HUES6 (cell line): Measurements from ENCODE around the gene JAML.
A peak's percentile ranks its signal among the peaks of the same experiment; 100 is the strongest.

Experiments
- H3K27ac ChIP-seq: 2 replicates; pipeline ENCODE4 v1.7.0; 2013; ENCODE audit warnings: low read depth, mild to moderate bottlenecking, low read length, inconsistent platforms
- H3K27me3 ChIP-seq: 2 replicates; pipeline ENCODE4 v1.6.1; 2013; ENCODE audit warnings: low read length; ENCODE audit not compliant: control insufficient read depth, insufficient read depth
- H3K36me3 ChIP-seq: 2 replicates; pipeline ENCODE4 v1.6.1; 2013; ENCODE audit warnings: low read length; ENCODE audit not compliant: control insufficient read depth, insufficient read depth
- H3K4me1 ChIP-seq: 2 replicates; pipeline ENCODE4 v1.6.1; 2013; ENCODE audit warnings: low read length; ENCODE audit not compliant: control insufficient read depth, insufficient read depth
- H3K4me3 ChIP-seq: 2 replicates; pipeline ENCODE4 v1.5.1; 2013; ENCODE audit warnings: low read depth, low read length
- H3K9ac ChIP-seq: one replicate; pipeline ENCODE4 v1.6.1; 2013; ENCODE audit warnings: mild to moderate bottlenecking, low read length
- H3K9me3 ChIP-seq: 2 replicates; pipeline ENCODE4 v1.6.1; 2013; ENCODE audit warnings: low read depth, low read length; ENCODE audit not compliant: control insufficient read depth, insufficient read depth

JAML gene

DNA sequence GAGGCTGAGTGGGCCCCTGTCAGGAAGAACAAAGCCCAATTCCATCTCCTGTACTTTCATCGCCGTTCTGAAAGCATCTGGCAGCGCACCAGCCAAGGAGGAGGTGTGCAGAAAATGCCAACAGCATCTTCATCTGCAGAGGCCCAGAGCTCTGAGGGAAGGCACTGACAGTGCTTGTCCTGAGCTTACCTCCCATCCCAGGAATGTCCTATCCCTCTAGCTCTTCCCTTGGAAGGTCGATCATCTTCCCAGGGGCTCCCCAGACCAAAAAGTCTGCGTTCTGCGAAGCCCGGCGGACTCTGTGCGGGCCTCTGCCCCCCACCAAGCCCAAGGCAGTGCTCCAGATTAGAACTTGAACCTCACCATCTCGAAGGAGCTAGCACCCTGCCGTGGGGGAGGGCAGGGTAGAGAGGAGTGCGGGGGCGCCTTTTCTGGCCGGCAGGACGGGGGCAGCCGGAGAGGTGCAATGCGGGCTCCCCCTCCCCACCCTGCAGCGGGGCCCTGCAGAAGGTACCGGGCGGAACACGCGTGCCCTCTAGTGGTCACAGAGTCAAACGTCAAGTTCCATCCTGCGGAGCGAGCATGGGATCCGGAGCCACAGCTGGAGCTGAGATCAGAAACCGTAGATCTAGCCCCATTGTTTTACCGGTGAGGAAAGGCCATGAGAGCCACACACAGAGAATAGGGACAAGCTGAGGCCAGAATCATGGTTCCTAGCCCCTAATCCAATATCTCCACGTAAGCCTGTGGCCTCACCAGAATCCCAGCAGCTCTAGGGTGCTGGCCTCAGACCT is 53.3 kb downstream of the JAML start:
- Histone ChIP-seq H3K4me3 (peak overlapping the region; percentile 67), H3K36me3 (no peaks in the 10 kb centered on the region), H3K27me3 (peaks cover 88% of the 10 kb centered on the region)

GRCh38 chr11:118170882-118171268 is 53.9 kb downstream of the JAML start:
- Histone ChIP-seq H3K36me3 (no peaks in the 10 kb centered on the region), H3K9ac (no peak overlapping the region), H3K4me3 (peak overlapping the region; percentile 67), H3K4me1 (peaks cover 39% of the 10 kb centered on the region), H3K27ac (no peak overlapping the region), H3K27me3 (peaks cover 85% of the 10 kb centered on the region), H3K9me3 (no peaks in the 10 kb centered on the region)

More for the DNA sequence above, 53.3 kb downstream of the JAML start:
- peaks cover 37% of the 10 kb centered on the region for H3K4me1 ChIP-seq
- H3K9me3 ChIP-seq: no peaks in the 10 kb centered on the region
- no peak overlapping the region for H3K9ac ChIP-seq
- no peak overlapping the region for H3K27ac ChIP-seq

- no peak overlapping the region for H3K27ac ChIP-seq
- H3K9me3 ChIP-seq: no peaks in the 10 kb centered on the region
- no peak overlapping the region for H3K4me3 ChIP-seq
- peaks cover 78% of the 10 kb centered on the region for H3K27me3 ChIP-seq
- H3K4me1 ChIP-seq: peaks cover 35% of the 10 kb centered on the region
- no peaks in the 10 kb centered on the region for H3K36me3 ChIP-seq
- no peak overlapping the region for H3K9ac ChIP-seq
Measured at GRCh38 chr11:118170231-118170630, 54.6 kb downstream of the JAML start.

- Histone ChIP-seq H3K9me3 (no peaks in the 10 kb centered on the region), H3K9ac (no peak overlapping the region), H3K27ac (no peak overlapping the region), H3K4me3 (no peak overlapping the region), H3K4me1 (peaks cover 27% of the 10 kb centered on the region), H3K27me3 (peaks cover 75% of the 10 kb centered on the region), H3K36me3 (no peaks in the 10 kb centered on the region)
Measured at GRCh38 chr11:118169300-118170140, 55.3 kb downstream of the JAML start.

GRCh38 chr11:118168751-118169150 is 56.1 kb downstream of the JAML start:
- H3K27ac ChIP-seq: no peak overlapping the region
- no peak overlapping the region for H3K4me3 ChIP-seq
- H3K9me3 ChIP-seq: no peaks in the 10 kb centered on the region
- H3K27me3 ChIP-seq: peaks cover 77% of the 10 kb centered on the region
- no peak overlapping the region for H3K9ac ChIP-seq
- H3K4me1 ChIP-seq: peaks cover 25% of the 10 kb centered on the region
- H3K36me3 ChIP-seq: no peaks in the 10 kb centered on the region

DNA sequence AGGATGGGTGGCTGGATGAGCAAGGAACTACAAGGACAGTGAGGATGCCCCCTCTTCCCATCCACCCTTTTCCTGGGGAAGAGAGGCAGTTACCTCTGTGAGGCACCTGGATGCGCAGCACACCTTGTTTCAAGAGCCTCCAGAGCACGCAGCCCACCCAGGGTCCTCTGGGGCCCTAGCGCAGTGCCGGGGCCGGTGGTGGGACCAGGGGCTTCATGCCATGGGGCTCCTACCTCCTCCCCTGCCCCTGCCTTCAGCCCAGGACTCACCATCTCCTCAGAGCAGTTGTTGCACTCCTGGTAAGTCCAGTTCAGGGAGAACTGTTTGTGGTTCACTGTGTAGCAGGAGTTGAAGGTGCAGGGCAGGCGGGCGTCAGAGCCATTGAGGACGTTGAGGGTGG is 56.5 kb downstream of the JAML start:
- Histone ChIP-seq H3K9me3 (no peaks in the 10 kb centered on the region), H3K4me3 (no peak overlapping the region), H3K27ac (no peak overlapping the region), H3K9ac (no peak overlapping the region), H3K36me3 (no peaks in the 10 kb centered on the region), H3K4me1 (peaks cover 25% of the 10 kb centered on the region), H3K27me3 (peaks cover 77% of the 10 kb centered on the region)

DNA sequence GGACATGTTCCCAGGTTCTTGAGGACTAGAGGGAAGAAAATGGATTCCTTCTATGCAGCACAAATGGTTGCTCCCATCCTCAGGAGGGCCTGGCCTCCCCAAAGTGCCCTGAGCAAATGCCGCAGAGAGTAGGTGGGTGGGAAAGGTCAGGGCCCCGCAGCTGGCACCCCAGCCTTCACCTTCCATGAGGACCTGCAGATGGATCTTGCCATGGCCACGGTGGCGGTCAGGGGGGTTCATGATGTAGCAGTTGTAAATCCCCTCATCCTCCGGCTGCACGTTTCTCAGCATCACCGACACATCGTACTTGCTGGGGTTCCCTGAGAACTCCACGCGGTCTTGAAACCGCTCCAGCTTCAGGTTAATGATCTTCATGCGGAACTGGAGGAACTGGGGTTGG is 56.9 kb downstream of the JAML start:
- H3K9me3 ChIP-seq: no peaks in the 10 kb centered on the region
- no peak overlapping the region for H3K27ac ChIP-seq
- H3K27me3 ChIP-seq: peaks cover 77% of the 10 kb centered on the region
- no peak overlapping the region for H3K9ac ChIP-seq
- no peak overlapping the region for H3K4me3 ChIP-seq
- H3K4me1 ChIP-seq: peaks cover 25% of the 10 kb centered on the region
- no peaks in the 10 kb centered on the region for H3K36me3 ChIP-seq

GRCh38 chr11:118167253-118167652 is 57.6 kb downstream of the JAML start:
- no peaks in the 10 kb centered on the region for H3K9me3 ChIP-seq
- H3K36me3 ChIP-seq: no peaks in the 10 kb centered on the region
- H3K27me3 ChIP-seq: peaks cover 77% of the 10 kb centered on the region
- no peak overlapping the region for H3K9ac ChIP-seq
- peaks cover 25% of the 10 kb centered on the region for H3K4me1 ChIP-seq
- H3K4me3 ChIP-seq: no peak overlapping the region
- H3K27ac ChIP-seq: no peak overlapping the region

GRCh38 chr11:118166641-118167040 is 58.2 kb downstream of the JAML start:
- Histone ChIP-seq H3K36me3 (no peaks in the 10 kb centered on the region), H3K4me1 (peaks cover 21% of the 10 kb centered on the region), H3K27ac (no peak overlapping the region), H3K9me3 (no peaks in the 10 kb centered on the region), H3K27me3 (peaks cover 78% of the 10 kb centered on the region), H3K9ac (no peak overlapping the region), H3K4me3 (no peak overlapping the region)

DNA sequence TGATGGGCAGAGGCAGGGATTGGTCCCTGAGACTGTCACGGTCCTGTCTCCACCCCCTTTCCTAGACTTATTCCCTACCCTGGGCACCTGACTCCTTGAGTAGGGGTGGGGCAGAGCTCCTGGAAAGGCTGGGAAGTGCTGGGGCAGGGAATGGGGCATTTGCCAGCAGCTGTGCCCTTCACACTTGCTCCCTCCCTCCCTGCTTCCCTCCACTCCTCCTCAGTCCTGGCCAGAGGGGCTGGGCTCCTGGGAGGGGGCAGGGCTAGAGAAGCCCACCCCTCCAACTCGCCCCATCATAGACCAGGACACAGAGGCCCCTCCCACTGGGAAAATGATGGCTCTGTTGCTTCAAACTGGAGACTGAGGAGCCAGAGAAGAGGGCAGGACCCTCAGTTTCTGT is 59.9 kb downstream of the JAML start:
- Histone ChIP-seq H3K9ac (no peak overlapping the region), H3K27me3 (peaks cover 79% of the 10 kb centered on the region), H3K36me3 (no peaks in the 10 kb centered on the region), H3K27ac (no peak overlapping the region), H3K9me3 (no peaks in the 10 kb centered on the region), H3K4me3 (no peak overlapping the region), H3K4me1 (peaks cover 8% of the 10 kb centered on the region)

GRCh38 chr11:118163494-118163893 is 61.3 kb downstream of the JAML start:
- Histone ChIP-seq H3K27ac (no peak overlapping the region), H3K9me3 (no peaks in the 10 kb centered on the region), H3K27me3 (peaks cover 79% of the 10 kb centered on the region), H3K36me3 (no peaks in the 10 kb centered on the region), H3K9ac (no peak overlapping the region), H3K4me1 (peaks cover 8% of the 10 kb centered on the region), H3K4me3 (no peak overlapping the region)
